HCT116 (cell line): ENCODE measurements around the gene PHACTR1. TPM values are rescaled to one million over a fixed set of nuclear protein-coding genes. Genes with fewer than 3 reads are reported as not detected.

Experiments
- ATAC-seq: fragments of 200-7000 bp; cut with Tn5 transposase; 2 replicates; pipeline ENCODE4 v1.9.1; 2020; ENCODE audit warnings: mild to moderate bottlenecking, moderate library complexity
- BruUV-seq: library from RNA; stranded (reverse); fragments of 400-500 nt; replicated peaks from 2 replicates; lab custom pipeline; 2021; lab: Mats Ljungman, UMichigan
- CTCF ChIA-PET: fragments of 300-600 bp; sonication (Branson Sonifier 250); formaldehyde crosslinking; loops from one replicate; lab custom pipeline; 2021; ENCODE audit warnings: antibody characterized with exemption; lab: Charles Lee
- POLR2A ChIA-PET: fragments of 300-600, 350-600 bp; sonication (Branson Sonifier 250); formaldehyde crosslinking; loops from one replicate; lab custom pipeline; 2021; ENCODE audit warnings: antibody characterized with exemption; lab: Charles Lee
- RAD21 ChIA-PET, 2 experiments: fragments of 300-600 bp; sonication (Branson Sonifier 250); formaldehyde crosslinking; loops; one replicate each; lab custom pipeline; 2023; ENCODE audit warnings: low total read pairs in 2 of 2; ENCODE audit not compliant: uncharacterized antibody in 2 of 2, unreplicated experiment in 2 of 2, low non-redundant PET in 1 of 2; lab: Charles Lee
- DNase-seq: peaks from one replicate; pipeline ENCODE4 v3.0.0-alpha.2; 2010; ENCODE audit warnings: low read depth, low spot score
- H2AFZ ChIP-seq: fragments of 200-600 bp; shearing (Covaris generic), sonication (generic); 2 replicates; pipeline ENCODE4 v1.6.1; 2017; ENCODE audit warnings: low read depth, mixed run types, mixed read lengths, antibody characterized with exemption, low read length; ENCODE audit not compliant: poor library complexity, severe bottlenecking
- H3K27ac ChIP-seq: 2 replicates; pipeline ENCODE4 v1.5.1; 2012; ENCODE audit warnings: low read depth, low read length
- H3K27me3 ChIP-seq: fragments of 200-600 bp; sonication (generic); 2 replicates; pipeline ENCODE4 v1.6.1; 2016; ENCODE audit warnings: mixed run types, low read length, mixed read lengths; ENCODE audit not compliant: insufficient read depth
- H3K36me3 ChIP-seq, 2 experiments: fragments of 200-500 bp in 1 of 2; fragments of 200-600 bp in 1 of 2; sonication (Bioruptor generic) in 1 of 2; sonication (generic) in 1 of 2; 2 replicates each; pipeline versions ENCODE4 v1.5.1 to v1.6.1; 2014 to 2016; ENCODE audit warnings: low read length in 2 of 2, inconsistent platforms in 1 of 2, mixed read lengths in 1 of 2, mixed run types in 1 of 2; ENCODE audit not compliant: insufficient read depth in 2 of 2, control insufficient read depth in 1 of 2
- H3K4me1 ChIP-seq, 2 experiments: fragments of 200-600 bp in 1 of 2; sonication (generic) in 1 of 2; 2 replicates each; pipeline versions ENCODE4 v1.5.1 to v1.6.1; 2012 to 2017; ENCODE audit warnings: low read length in 2 of 2, inconsistent platforms in 1 of 2, mild to moderate bottlenecking in 1 of 2, mixed read lengths in 1 of 2, mixed run types in 1 of 2, moderate library complexity in 1 of 2; ENCODE audit not compliant: insufficient read depth in 2 of 2, control insufficient read depth in 1 of 2
- H3K4me2 ChIP-seq: fragments of 200-600 bp; sonication (generic); 2 replicates; pipeline ENCODE4 v1.6.1; 2017; ENCODE audit warnings: mixed run types, low read length, mixed read lengths
- H3K4me3 ChIP-seq, 2 experiments: fragments of 200-600 bp in 1 of 2; sonication (generic) in 1 of 2; replicated peaks in 1 of 2; 2 replicates each; pipeline ENCODE4 v1.5.1; 2011 to 2016; ENCODE audit warnings: low read length in 2 of 2, control low read depth in 1 of 2, low read depth in 1 of 2, mild to moderate bottlenecking in 1 of 2, mixed read lengths in 1 of 2, mixed run types in 1 of 2
- H3K79me2 ChIP-seq: fragments of 200-600 bp; sonication (generic); 2 replicates; pipeline ENCODE4 v1.6.1; 2017; ENCODE audit warnings: mild to moderate bottlenecking, mixed run types, low read length, moderate library complexity, mixed read lengths; ENCODE audit not compliant: insufficient read depth
- H3K9ac ChIP-seq: fragments of 200-600 bp; sonication (generic); 2 replicates; pipeline ENCODE4 v1.6.1; 2016; ENCODE audit warnings: low read length, mixed read lengths
- H3K9me2 ChIP-seq: fragments of 200-600 bp; sonication (generic), shearing (Covaris generic); 2 replicates; pipeline ENCODE4 v1.6.1; 2017; ENCODE audit warnings: mixed run types, mild to moderate bottlenecking, moderate library complexity; ENCODE audit not compliant: insufficient read depth
- H3K9me3 ChIP-seq, 2 experiments: fragments of 200-500 bp in 1 of 2; fragments of 200-600 bp in 1 of 2; sonication (Bioruptor generic) in 1 of 2; sonication (generic) in 1 of 2; 2 replicates each; pipeline ENCODE4 v1.6.1; 2014 to 2017; ENCODE audit warnings: low read length in 2 of 2, mixed read lengths in 2 of 2, inconsistent platforms in 1 of 2, low read depth in 1 of 2, mild to moderate bottlenecking in 1 of 2, mixed run types in 1 of 2, moderate library complexity in 1 of 2; ENCODE audit not compliant: control insufficient read depth in 1 of 2, insufficient read depth in 1 of 2
- H4K20me1 ChIP-seq: fragments of 200-600 bp; sonication (generic), shearing (Covaris generic); 2 replicates; pipeline ENCODE4 v1.6.1; 2017; ENCODE audit warnings: mixed run types, mild to moderate bottlenecking, moderate library complexity; ENCODE audit not compliant: insufficient read depth
- ATF3 ChIP-seq: IDR thresholded peaks from 2 replicates; pipeline ENCODE4 v1.6.1; 2012
- CBX3 ChIP-seq: IDR thresholded peaks from 2 replicates; pipeline ENCODE4 v1.6.1; 2012; ENCODE audit warnings: low read depth
- CEBPB ChIP-seq: IDR thresholded peaks from 2 replicates; pipeline ENCODE4 v1.6.1; 2012; ENCODE audit warnings: low read depth
- CTCF ChIP-seq, 3 experiments: fragments of 200-600 bp in 1 of 3; sonication (generic) in 1 of 3; IDR thresholded peaks in 2 of 3; conservative IDR thresholded peaks in 1 of 3; 2 replicates each; pipeline ENCODE4 v1.5.1; 2012 to 2017; ENCODE audit warnings: low read depth in 2 of 3, low read length in 2 of 3, antibody characterized with exemption in 1 of 3, borderline replicate concordance in 1 of 3, control low read depth in 1 of 3, mild to moderate bottlenecking in 1 of 3, mixed read lengths in 1 of 3, mixed run types in 1 of 3, moderate library complexity in 1 of 3; ENCODE audit not compliant: insufficient read depth in 1 of 3
- EGR1 ChIP-seq: IDR thresholded peaks from 2 replicates; pipeline ENCODE4 v1.6.1; 2012; ENCODE audit warnings: low read depth
- ELF1 ChIP-seq: IDR thresholded peaks from 2 replicates; pipeline ENCODE4 v1.6.1; 2012; ENCODE audit warnings: low read depth, borderline replicate concordance
- SIN3A ChIP-seq: IDR thresholded peaks from 2 replicates; pipeline ENCODE4 v1.6.1; 2012; ENCODE audit warnings: low read depth
- SP1 ChIP-seq: IDR thresholded peaks from 2 replicates; pipeline ENCODE4 v1.6.1; 2012; ENCODE audit warnings: low read depth
- SRF ChIP-seq: IDR thresholded peaks from 2 replicates; pipeline ENCODE4 v1.6.1; 2012; ENCODE audit warnings: low read depth
- TCF7L2 ChIP-seq: IDR thresholded peaks from 2 replicates; pipeline ENCODE4 v1.7.0; 2011; ENCODE audit warnings: borderline replicate concordance, inconsistent platforms; ENCODE audit not compliant: insufficient read depth, insufficient read length; ENCODE audit errors: extremely low read depth
- ZBTB33 ChIP-seq: IDR thresholded peaks from 2 replicates; pipeline ENCODE4 v1.6.1; 2011; ENCODE audit warnings: mild to moderate bottlenecking, low read length, moderate library complexity; ENCODE audit not compliant: insufficient replicate concordance; ENCODE audit errors: extremely low read depth
- ZFX ChIP-seq: fragments of 450-650 bp; IDR thresholded peaks from 2 replicates; pipeline ENCODE4 v1.6.1; 2017
- ZNF274 ChIP-seq: fragments of 200-500 bp; sonication (Bioruptor generic); IDR thresholded peaks from 2 replicates; pipeline ENCODE4 v1.6.1; 2014; ENCODE audit warnings: mild to moderate bottlenecking, low read depth, low read length, inconsistent platforms
- intact Hi-C: fragments of 100-400 bp; cut with micrococcal nuclease; formaldehyde crosslinking; loops from 2 replicates; pipeline ENCODE4 v1.10.0; 2022
- total RNA-seq: library from RNA; stranded (reverse); gene quantifications from one replicate; pipeline ENCODE4 v1.2.1, GENCODE V29; 2021; ENCODE audit not compliant: unreplicated experiment

The PHACTR1 gene
- total RNA-seq, 1 experiment from 2014 or later = 0.17 TPM

GRCh38 chr6:12895721-12896120, 179.2 kb downstream of the PHACTR1 start:
- CTCF ChIA-PET = no interaction called here
- RAD21 ChIA-PET = no interaction called here
- ATAC-seq (no peak), DNase-seq (no peak)
- Histone ChIP-seq H3K4me1 (no peaks in the 10 kb centered on the region), H3K9ac (no peak overlapping the region), H3K4me2 (no peak overlapping the region), H3K27ac (no peak overlapping the region), H3K9me2 (no peaks in the 10 kb centered on the region), H4K20me1 (no peaks in the 10 kb centered on the region), H3K27me3 (peaks cover 20% of the 10 kb centered on the region; the same call in 1 of the 2 replicates), H3K4me3 (no peak overlapping the region), H2AFZ (no peak overlapping the region), H3K36me3 (no peaks in the 10 kb centered on the region), H3K9me3 (no peaks in the 10 kb centered on the region; a peak in 1 of 4 replicates), H3K79me2 (no peaks in the 10 kb centered on the region)
- TF ChIP-seq ZFX (no peak), SRF (no peak), EGR1 (no peak), TCF7L2 (no peak), CBX3 (no peak), SP1 (no peak), ZNF274 (no peak), ATF3 (no peak), ZBTB33 (no peak), CTCF (IDR thresholded peaks at IDR 0.05 in 2 of 3, conservative IDR thresholded peaks at IDR 0.05 in 1 of 3; ENCODE audit: borderline replicate concordance in 1 of 3, insufficient read depth in 1 of 3, low read depth in 2 of 3, low read length in 2 of 3) (no peak), SIN3A (no peak), ELF1 (no peak), CEBPB (no peak)
- intact Hi-C loops = no loop called here
- BruUV-seq = no TSS peak
- POLR2A ChIA-PET = no interaction called here
